Measurements from ENCODE around the gene USP1. TPM values are rescaled to one million over a fixed set of nuclear protein-coding genes. Genes with fewer than 3 reads are reported as not detected.

Gene USP1
- total RNA-seq, 2 donors from 2014 or later: 44.5 to 57.6 TPM

- Mint-ChIP-seq H3K9me3 (peaks cover 4% of the 10 kb centered on the region), H3K4me3 (peak overlapping the region; percentile 97), H3K27ac (peak overlapping the region; percentile 97 to 99), H3K36me3 (peaks cover 17% of the 10 kb centered on the region), H3K4me1 (ENCODE audit: low read depth in 2 of 2) (peaks cover 15 to 30% of the 10 kb centered on the region in 2 donors), H3K27me3 (peaks cover 0 to 3% of the 10 kb centered on the region in 2 donors)
- ATAC-seq (peak; percentile 0 to 1), DNase-seq (ENCODE audit: low spot score) (no peak)
Measured at GRCh38 chr1:62435231-62436038, 1.4 kb upstream of the USP1 start.

DNA sequence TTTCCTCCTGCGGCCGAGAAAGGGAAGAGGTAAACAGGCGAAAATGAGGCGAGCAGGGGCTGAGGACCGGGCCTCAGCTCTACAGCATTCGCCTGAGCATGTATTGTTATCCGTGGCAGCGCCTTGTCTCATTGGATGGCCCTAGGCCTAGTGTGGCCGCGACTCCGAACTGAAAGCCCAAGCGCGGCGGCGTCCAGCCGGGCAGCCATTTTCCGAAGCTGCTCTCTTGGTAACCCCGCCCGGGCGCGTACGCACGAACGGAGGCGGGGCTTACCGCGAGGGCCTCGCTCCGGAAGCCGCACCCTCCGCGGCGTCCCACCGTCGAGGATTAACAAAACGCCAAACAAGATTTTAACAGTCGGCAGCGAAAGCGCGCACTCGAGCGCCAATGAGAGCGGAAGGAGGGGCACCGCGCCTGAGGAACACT is 797 bp upstream of the USP1 start:
- Mint-ChIP-seq H3K27ac (peak overlapping the region; percentile 97 to 99), H3K9me3 (peaks cover 4% of the 10 kb centered on the region), H3K27me3 (peaks cover 0 to 3% of the 10 kb centered on the region in 2 donors), H3K4me1 (ENCODE audit: low read depth in 2 of 2) (peaks cover 18 to 33% of the 10 kb centered on the region in 2 donors), H3K4me3 (peak overlapping the region; percentile 97), H3K36me3 (peaks cover 17% of the 10 kb centered on the region)
- ATAC-seq: no peak
- DNase-seq (ENCODE audit: low spot score): no peak

DNA sequence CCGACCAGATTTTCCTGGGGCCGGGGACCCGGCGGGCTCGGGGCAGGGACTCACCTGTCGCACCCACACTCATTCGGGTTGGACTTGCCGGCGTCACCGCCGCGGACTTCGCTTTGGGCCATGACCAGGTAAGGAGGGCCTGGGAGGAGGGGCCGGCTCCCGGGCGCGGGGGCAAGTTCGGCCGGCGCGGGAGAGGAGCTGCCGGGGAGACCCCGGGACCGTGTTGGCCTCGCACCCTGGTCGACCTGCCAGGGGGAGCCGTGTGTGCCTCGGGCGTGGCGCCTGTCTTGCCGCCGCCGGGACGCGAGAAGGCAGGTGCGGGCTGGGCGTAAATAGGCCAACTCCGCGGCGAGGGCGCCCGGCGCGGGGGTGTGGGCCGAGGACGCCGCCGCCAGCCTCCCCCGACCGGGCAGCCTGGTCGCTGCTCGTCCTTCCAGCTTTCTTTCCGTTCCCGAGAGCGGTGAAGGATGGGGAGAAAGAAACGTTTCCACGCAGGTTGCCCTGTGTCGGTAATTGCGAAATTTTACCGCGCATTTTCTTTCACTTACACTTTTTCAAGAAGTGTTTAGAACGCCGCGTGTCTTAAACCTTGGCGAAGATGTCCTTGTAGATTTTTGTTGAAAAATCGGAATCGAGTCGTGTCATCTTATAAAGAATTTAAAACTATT is 558 bp downstream of the USP1 start:
- H3K36me3 Mint-ChIP-seq: peaks cover 28% of the 10 kb centered on the region
- peaks cover 4% of the 10 kb centered on the region for H3K9me3 Mint-ChIP-seq
- peak overlapping the region; percentile 97 for H3K4me3 Mint-ChIP-seq
- ATAC-seq (peak in 1 of 2 donors; percentile 0), DNase-seq (ENCODE audit: low spot score) (peak; percentile 62)
- H3K27ac Mint-ChIP-seq: peak overlapping the region; percentile 97 to 99
- H3K4me1 Mint-ChIP-seq (ENCODE audit: low read depth in 2 of 2): peaks cover 18 to 39% of the 10 kb centered on the region in 2 donors
- no peaks in the 10 kb centered on the region for H3K27me3 Mint-ChIP-seq

- peaks cover 18 to 39% of the 10 kb centered on the region in 2 donors for H3K4me1 Mint-ChIP-seq (ENCODE audit: low read depth in 2 of 2)
- H3K27me3 Mint-ChIP-seq: no peaks in the 10 kb centered on the region
- DNase-seq (ENCODE audit: low spot score) (no peak), ATAC-seq (no peak)
- peak overlapping the region; percentile 89 for H3K4me3 Mint-ChIP-seq
- H3K36me3 Mint-ChIP-seq: peaks cover 28% of the 10 kb centered on the region
- H3K9me3 Mint-ChIP-seq: peaks cover 4% of the 10 kb centered on the region
- peak overlapping the region; percentile 75 to 99 for H3K27ac Mint-ChIP-seq
Measured at GRCh38 chr1:62438163-62438562, 1.3 kb downstream of the USP1 start.

GRCh38 chr1:62439652-62440371 is 3.0 kb downstream of the USP1 start:
- peaks cover 37% of the 10 kb centered on the region for H3K36me3 Mint-ChIP-seq
- H3K4me3 Mint-ChIP-seq: peak overlapping the region; percentile 89
- no peak overlapping the region for H3K27ac Mint-ChIP-seq
- ATAC-seq (no peak), DNase-seq (ENCODE audit: low spot score) (no peak)
- H3K4me1 Mint-ChIP-seq (ENCODE audit: low read depth in 2 of 2): peaks cover 21 to 39% of the 10 kb centered on the region in 2 donors
- peaks cover 4% of the 10 kb centered on the region for H3K9me3 Mint-ChIP-seq
- no peaks in the 10 kb centered on the region for H3K27me3 Mint-ChIP-seq

DNA sequence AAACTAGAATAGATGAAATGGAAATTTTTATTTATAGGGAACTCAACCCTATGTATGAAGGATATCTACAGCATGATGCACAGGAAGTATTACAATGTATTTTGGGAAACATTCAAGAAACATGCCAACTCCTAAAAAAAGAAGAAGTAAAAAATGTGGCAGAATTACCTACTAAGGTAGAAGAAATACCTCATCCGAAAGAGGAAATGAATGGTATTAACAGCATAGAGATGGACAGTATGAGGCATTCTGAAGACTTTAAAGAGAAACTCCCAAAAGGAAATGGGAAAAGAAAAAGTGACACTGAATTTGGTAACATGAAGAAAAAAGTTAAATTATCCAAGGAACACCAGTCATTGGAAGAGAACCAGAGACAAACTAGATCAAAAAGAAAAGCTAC is 7.9 kb downstream of the USP1 start:
- H3K4me3 Mint-ChIP-seq: no peak overlapping the region
- H3K27me3 Mint-ChIP-seq: no peaks in the 10 kb centered on the region
- no peak overlapping the region for H3K27ac Mint-ChIP-seq
- H3K9me3 Mint-ChIP-seq: no peaks in the 10 kb centered on the region
- ATAC-seq (no peak), DNase-seq (ENCODE audit: low spot score) (no peak)
- H3K4me1 Mint-ChIP-seq (ENCODE audit: low read depth in 2 of 2): peaks cover 11 to 27% of the 10 kb centered on the region in 2 donors
- H3K36me3 Mint-ChIP-seq: peaks cover 44% of the 10 kb centered on the region

- peak overlapping the region in 1 of 2 donors; percentile 65 for H3K27ac Mint-ChIP-seq
- peaks cover 47% of the 10 kb centered on the region for H3K36me3 Mint-ChIP-seq
- ATAC-seq (peak in 1 of 2 donors; percentile 59), DNase-seq (ENCODE audit: low spot score) (no peak)
- no peaks in the 10 kb centered on the region for H3K27me3 Mint-ChIP-seq
- H3K9me3 Mint-ChIP-seq: no peaks in the 10 kb centered on the region
- H3K4me1 Mint-ChIP-seq (ENCODE audit: low read depth in 2 of 2): peaks cover 12 to 19% of the 10 kb centered on the region in 2 donors
- H3K4me3 Mint-ChIP-seq: no peak overlapping the region
Measured at GRCh38 chr1:62448221-62448933, 11.5 kb downstream of the USP1 start.

DNA sequence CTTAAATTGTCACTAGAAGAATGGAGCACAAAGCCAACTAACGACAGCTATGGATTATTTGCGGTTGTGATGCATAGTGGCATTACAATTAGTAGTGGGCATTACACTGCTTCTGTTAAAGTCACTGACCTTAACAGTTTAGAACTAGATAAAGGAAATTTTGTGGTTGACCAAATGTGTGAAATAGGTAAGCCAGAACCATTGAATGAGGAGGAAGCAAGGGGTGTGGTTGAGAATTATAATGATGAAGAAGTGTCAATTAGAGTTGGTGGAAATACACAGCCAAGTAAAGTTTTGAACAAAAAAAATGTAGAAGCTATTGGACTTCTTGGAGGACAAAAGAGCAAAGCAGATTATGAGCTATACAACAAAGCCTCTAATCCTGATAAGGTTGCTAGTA is 13.5 kb downstream of the USP1 start:
- peaks cover 8 to 19% of the 10 kb centered on the region in 2 donors for H3K4me1 Mint-ChIP-seq (ENCODE audit: low read depth in 2 of 2)
- DNase-seq (ENCODE audit: low spot score) (no peak), ATAC-seq (peak; percentile 52)
- H3K27me3 Mint-ChIP-seq: no peaks in the 10 kb centered on the region
- H3K4me3 Mint-ChIP-seq: peak overlapping the region; percentile 73
- H3K9me3 Mint-ChIP-seq: no peaks in the 10 kb centered on the region
- H3K27ac Mint-ChIP-seq: peak overlapping the region; percentile 7 to 40
- peaks cover 33% of the 10 kb centered on the region for H3K36me3 Mint-ChIP-seq

GRCh38 chr1:62452951-62453350 is 16.1 kb downstream of the USP1 start:
- no peak overlapping the region for H3K27ac Mint-ChIP-seq
- no peaks in the 10 kb centered on the region for H3K27me3 Mint-ChIP-seq
- H3K4me1 Mint-ChIP-seq (ENCODE audit: low read depth in 2 of 2): peaks cover 8 to 19% of the 10 kb centered on the region in 2 donors
- H3K9me3 Mint-ChIP-seq: no peaks in the 10 kb centered on the region
- DNase-seq (ENCODE audit: low spot score): no peak
- H3K4me3 Mint-ChIP-seq: no peak overlapping the region
- ATAC-seq: no peak
- H3K36me3 Mint-ChIP-seq: peaks cover 19% of the 10 kb centered on the region

- Mint-ChIP-seq H3K9me3 (no peaks in the 10 kb centered on the region), H3K36me3 (peaks cover 2% of the 10 kb centered on the region), H3K27me3 (no peaks in the 10 kb centered on the region), H3K27ac (no peak overlapping the region), H3K4me1 (ENCODE audit: low read depth in 2 of 2) (peaks cover 0 to 2% of the 10 kb centered on the region in 2 donors), H3K4me3 (no peak overlapping the region)
- ATAC-seq: no peak
- no peak for DNase-seq (ENCODE audit: low spot score)
Measured at GRCh38 chr1:62457955-62458354, 21.1 kb downstream of the USP1 start.

- peaks cover 0 to 2% of the 10 kb centered on the region in 2 donors for H3K4me1 Mint-ChIP-seq (ENCODE audit: low read depth in 2 of 2)
- H3K9me3 Mint-ChIP-seq: no peaks in the 10 kb centered on the region
- H3K36me3 Mint-ChIP-seq: peaks cover 1% of the 10 kb centered on the region
- no peak overlapping the region for H3K4me3 Mint-ChIP-seq
- no peak for ATAC-seq
- no peak for DNase-seq (ENCODE audit: low spot score)
- H3K27me3 Mint-ChIP-seq: no peaks in the 10 kb centered on the region
- no peak overlapping the region for H3K27ac Mint-ChIP-seq
Measured at GRCh38 chr1:62462370-62462769, 25.5 kb downstream of the USP1 start.

GRCh38 chr1:62467092-62467491 is 30.2 kb downstream of the USP1 start:
- no peaks in the 10 kb centered on the region for H3K27me3 Mint-ChIP-seq
- H3K36me3 Mint-ChIP-seq: peaks cover 19% of the 10 kb centered on the region
- H3K4me1 Mint-ChIP-seq (ENCODE audit: low read depth in 2 of 2): peaks cover 0 to 2% of the 10 kb centered on the region in 2 donors
- no peak for DNase-seq (ENCODE audit: low spot score)
- H3K4me3 Mint-ChIP-seq: no peak overlapping the region
- no peak for ATAC-seq
- H3K27ac Mint-ChIP-seq: no peak overlapping the region
- no peaks in the 10 kb centered on the region for H3K9me3 Mint-ChIP-seq

DNA sequence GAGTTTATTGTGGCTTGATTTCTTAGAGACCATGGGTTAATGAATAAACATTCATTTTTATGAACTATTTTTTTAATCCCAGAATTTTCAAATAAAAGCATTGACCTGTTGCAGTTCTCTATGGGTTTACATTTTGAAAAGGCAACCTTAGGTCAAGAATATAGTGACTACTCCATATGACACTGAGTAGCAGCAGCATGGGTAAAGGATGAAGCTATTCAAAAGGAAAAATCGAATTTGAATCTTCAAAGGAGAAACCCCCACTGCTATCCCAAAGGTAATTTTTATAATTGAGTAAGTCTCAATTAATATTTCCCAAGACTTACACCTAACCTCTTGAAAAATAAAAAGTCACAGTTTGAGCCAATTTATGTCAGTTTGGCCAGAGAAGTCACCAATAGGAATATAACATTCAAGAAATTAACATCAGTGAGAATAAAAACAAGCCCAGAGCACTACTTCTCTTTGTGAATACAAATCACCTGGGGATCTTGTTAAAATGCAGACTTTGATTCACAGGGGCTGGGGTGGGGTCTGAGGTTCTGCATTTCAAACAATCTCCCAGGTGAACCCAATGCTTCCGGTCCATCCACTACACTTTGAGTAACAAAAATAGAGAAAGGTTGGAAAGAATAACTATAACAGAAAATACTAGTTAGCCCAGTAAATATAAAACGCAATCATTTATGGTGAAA is 39.8 kb downstream of the USP1 start:
- Mint-ChIP-seq H3K9me3 (no peaks in the 10 kb centered on the region), H3K36me3 (no peaks in the 10 kb centered on the region), H3K4me1 (ENCODE audit: low read depth in 2 of 2) (no peaks in the 10 kb centered on the region), H3K4me3 (no peak overlapping the region), H3K27ac (no peak overlapping the region), H3K27me3 (no peaks in the 10 kb centered on the region)
- ATAC-seq (no peak), DNase-seq (ENCODE audit: low spot score) (no peak)

All from natural killer cell treated with Interleukin-12 subunit alpha and Interleukin-12 subunit beta and Interleukin-15 and Interleukin-18, amount 100 ng/mL, for 72 hours (primary cell).